ENCODE data around the gene RDH11.
A peak's percentile ranks its signal among the peaks of the same experiment; 100 is the strongest.
"Not testable (repeated sequence)": the region's sequence is repeated elsewhere in the genome, so short reads cannot be mapped to it uniquely, and the experiment has no call there.

Gene RDH11

GRCh38 chr14:67719385-67719784, 23.8 kb upstream of the RDH11 start:
- H3K27me3 Mint-ChIP-seq: peaks cover 19% of the 10 kb centered on the region
- H3K4me1 Mint-ChIP-seq (ENCODE audit: low read depth); H3K36me3 Mint-ChIP-seq; H3K27ac Mint-ChIP-seq; H3K9me3 Mint-ChIP-seq (ENCODE audit: low read depth); H3K4me3 Mint-ChIP-seq: not testable (repeated sequence)

- Mint-ChIP-seq H3K27ac (no peak overlapping the region), H3K9me3 (ENCODE audit: low read depth) (no peaks in the 10 kb centered on the region), H3K4me1 (ENCODE audit: low read depth) (peaks cover 1% of the 10 kb centered on the region), H3K27me3 (peaks cover 14% of the 10 kb centered on the region), H3K4me3 (no peak overlapping the region), H3K36me3 (no peaks in the 10 kb centered on the region)
These were observed 22.7 kb upstream of the RDH11 start for GRCh38 chr14:67718265-67718664.

- H3K36me3 Mint-ChIP-seq: no peaks in the 10 kb centered on the region
- H3K27ac Mint-ChIP-seq: no peak overlapping the region
- H3K27me3 Mint-ChIP-seq: peaks cover 7% of the 10 kb centered on the region
- H3K4me3 Mint-ChIP-seq: no peak overlapping the region
- no peaks in the 10 kb centered on the region for H3K4me1 Mint-ChIP-seq (ENCODE audit: low read depth)
- no peaks in the 10 kb centered on the region for H3K9me3 Mint-ChIP-seq (ENCODE audit: low read depth)
These were observed 21.5 kb upstream of the RDH11 start for GRCh38 chr14:67717048-67717447.

GRCh38 chr14:67710209-67710608, 14.6 kb upstream of the RDH11 start:
- Mint-ChIP-seq H3K4me1 (ENCODE audit: low read depth) (no peaks in the 10 kb centered on the region), H3K4me3 (no peak overlapping the region), H3K9me3 (ENCODE audit: low read depth) (peaks cover 4% of the 10 kb centered on the region), H3K36me3 (peaks cover 2% of the 10 kb centered on the region), H3K27ac (no peak overlapping the region), H3K27me3 (no peaks in the 10 kb centered on the region)

- H3K36me3 Mint-ChIP-seq; H3K4me3 Mint-ChIP-seq; H3K9me3 Mint-ChIP-seq (ENCODE audit: low read depth); H3K27me3 Mint-ChIP-seq; H3K4me1 Mint-ChIP-seq (ENCODE audit: low read depth); H3K27ac Mint-ChIP-seq: not testable (repeated sequence)
These were observed 14.2 kb upstream of the RDH11 start for GRCh38 chr14:67709796-67710195.

- not testable (repeated sequence) for H3K4me3 Mint-ChIP-seq; H3K9me3 Mint-ChIP-seq (ENCODE audit: low read depth); H3K27ac Mint-ChIP-seq; H3K36me3 Mint-ChIP-seq; H3K27me3 Mint-ChIP-seq; H3K4me1 Mint-ChIP-seq (ENCODE audit: low read depth)
These were observed 13.8 kb upstream of the RDH11 start for GRCh38 chr14:67709346-67709745.

- Mint-ChIP-seq H3K4me1 (ENCODE audit: low read depth) (no peaks in the 10 kb centered on the region), H3K9me3 (ENCODE audit: low read depth) (peaks cover 4% of the 10 kb centered on the region), H3K4me3 (no peak overlapping the region), H3K27me3 (no peaks in the 10 kb centered on the region), H3K27ac (no peak overlapping the region), H3K36me3 (peaks cover 2% of the 10 kb centered on the region)
These were observed 9.6 kb upstream of the RDH11 start for GRCh38 chr14:67705211-67705610.

- Mint-ChIP-seq H3K4me1 (ENCODE audit: low read depth) (no peaks in the 10 kb centered on the region), H3K27ac (no peak overlapping the region), H3K4me3 (no peak overlapping the region), H3K27me3 (no peaks in the 10 kb centered on the region), H3K9me3 (ENCODE audit: low read depth) (no peaks in the 10 kb centered on the region), H3K36me3 (no peaks in the 10 kb centered on the region)
These were observed 9.0 kb upstream of the RDH11 start for GRCh38 chr14:67704484-67705089.

- Mint-ChIP-seq H3K9me3 (ENCODE audit: low read depth) (no peaks in the 10 kb centered on the region), H3K36me3 (no peaks in the 10 kb centered on the region), H3K27me3 (no peaks in the 10 kb centered on the region), H3K4me1 (ENCODE audit: low read depth) (no peaks in the 10 kb centered on the region), H3K27ac (no peak overlapping the region), H3K4me3 (no peak overlapping the region)
These were observed 8.4 kb upstream of the RDH11 start for GRCh38 chr14:67703997-67704396.

GRCh38 chr14:67701492-67701891, 5.9 kb upstream of the RDH11 start, which contains the start of gene RDH12:
Gene RDH12, plus strand, starts transcription at chr14:67701886. Its CDS starts 20,757 bp downstream, at chr14:67722643.
- H3K4me1 Mint-ChIP-seq (ENCODE audit: low read depth); H3K27ac Mint-ChIP-seq; H3K27me3 Mint-ChIP-seq; H3K4me3 Mint-ChIP-seq; H3K36me3 Mint-ChIP-seq; H3K9me3 Mint-ChIP-seq (ENCODE audit: low read depth): not testable (repeated sequence)

GRCh38 chr14:67698179-67698578, 2.6 kb upstream of the RDH11 start:
- H3K36me3 Mint-ChIP-seq: no peaks in the 10 kb centered on the region
- no peak overlapping the region for H3K4me3 Mint-ChIP-seq
- H3K9me3 Mint-ChIP-seq (ENCODE audit: low read depth): no peaks in the 10 kb centered on the region
- H3K27ac Mint-ChIP-seq: no peak overlapping the region
- peaks cover 18% of the 10 kb centered on the region for H3K4me1 Mint-ChIP-seq (ENCODE audit: low read depth)
- H3K27me3 Mint-ChIP-seq: no peaks in the 10 kb centered on the region

GRCh38 chr14:67697006-67697405, 1.4 kb upstream of the RDH11 start:
- Mint-ChIP-seq H3K9me3 (ENCODE audit: low read depth) (no peaks in the 10 kb centered on the region), H3K27ac (no peak overlapping the region), H3K27me3 (no peaks in the 10 kb centered on the region), H3K4me3 (no peak overlapping the region), H3K36me3 (no peaks in the 10 kb centered on the region), H3K4me1 (ENCODE audit: low read depth) (peaks cover 24% of the 10 kb centered on the region)

GRCh38 chr14:67694791-67695393, 672 bp downstream of the RDH11 start:
- Mint-ChIP-seq H3K4me1 (ENCODE audit: low read depth) (peaks cover 24% of the 10 kb centered on the region), H3K27ac (peak overlapping the region; percentile 98), H3K36me3 (no peaks in the 10 kb centered on the region), H3K27me3 (no peaks in the 10 kb centered on the region), H3K4me3 (peak overlapping the region; percentile 98), H3K9me3 (ENCODE audit: low read depth) (no peaks in the 10 kb centered on the region)

- Mint-ChIP-seq H3K27ac (no peak overlapping the region), H3K9me3 (ENCODE audit: low read depth) (no peaks in the 10 kb centered on the region), H3K4me1 (ENCODE audit: low read depth) (peaks cover 20% of the 10 kb centered on the region), H3K36me3 (peaks cover 9% of the 10 kb centered on the region), H3K4me3 (no peak overlapping the region), H3K27me3 (no peaks in the 10 kb centered on the region)
These were observed 5.6 kb downstream of the RDH11 start for GRCh38 chr14:67690011-67690410.

- Mint-ChIP-seq H3K4me3 (no peak overlapping the region), H3K27me3 (no peaks in the 10 kb centered on the region), H3K9me3 (ENCODE audit: low read depth) (no peaks in the 10 kb centered on the region), H3K4me1 (ENCODE audit: low read depth) (peaks cover 14% of the 10 kb centered on the region), H3K27ac (peak overlapping the region; percentile 13), H3K36me3 (peaks cover 8% of the 10 kb centered on the region)
These were observed 11.7 kb downstream of the RDH11 start for GRCh38 chr14:67683842-67684241.

GRCh38 chr14:67680941-67681340, 14.6 kb downstream of the RDH11 start:
- Mint-ChIP-seq H3K4me3 (no peak overlapping the region), H3K27me3 (no peaks in the 10 kb centered on the region), H3K4me1 (ENCODE audit: low read depth) (peaks cover 18% of the 10 kb centered on the region), H3K27ac (peak overlapping the region; percentile 46), H3K36me3 (no peaks in the 10 kb centered on the region), H3K9me3 (ENCODE audit: low read depth) (no peaks in the 10 kb centered on the region)

Measured in activated naive CD8-positive, alpha-beta T cell (primary cell).